ENCODE data around the gene ELF2. TPM values are rescaled to one million over a fixed set of nuclear protein-coding genes. Genes with fewer than 3 reads are reported as not detected.

The ELF2 gene
- total RNA-seq, 1 experiment from 2014 or later = 44.6 TPM

GRCh38 chr4:139210486-139210885, 33.5 kb upstream of the ELF2 start:
- POLR2A ChIA-PET = no interaction called here
- H3K27ac Mint-ChIP-seq = no peak overlapping the region
- ATAC-seq (no peak), DNase-seq (ENCODE audit: low spot score) (no peak)
- H3K27me3 Mint-ChIP-seq (ENCODE audit: low read depth) = no peaks in the 10 kb centered on the region; the same call in 1 of the 2 replicates
- H3K9me3 Mint-ChIP-seq = peaks cover 4% of the 10 kb centered on the region; the same call in 1 of the 2 replicates
- TF ChIP-seq ZSCAN18 (CRISPR knock-in tag; IDR thresholded peaks at IDR 0.05) = no peak
- TF ChIP-seq STAT6 (CRISPR knock-in tag; conservative IDR thresholded peaks at IDR 0.05; ENCODE audit: low read depth) = no peak
- no peak for TF ChIP-seq AFF4 (CRISPR knock-in tag; IDR thresholded peaks at IDR 0.05; ENCODE audit: borderline replicate concordance)
- TF ChIP-seq ZNF281 (CRISPR knock-in tag; IDR thresholded peaks at IDR 0.05) = no peak
- TF ChIP-seq SOX15 (CRISPR knock-in tag; IDR thresholded peaks at IDR 0.05) = no peak
- TF ChIP-seq ZNF219 (CRISPR knock-in tag; IDR thresholded peaks at IDR 0.05; ENCODE audit: borderline replicate concordance) = no peak
- H3K4me1 Mint-ChIP-seq = peaks cover 24% of the 10 kb centered on the region
- no peak overlapping the region for H3K4me3 Mint-ChIP-seq
- no peaks in the 10 kb centered on the region for H3K36me3 Mint-ChIP-seq
- CTCF ChIA-PET = no interaction called here

GRCh38 chr4:139209470-139210063, 32.5 kb upstream of the ELF2 start:
- Mint-ChIP-seq H3K4me3 (no peak overlapping the region), H3K27me3 (ENCODE audit: low read depth) (no peaks in the 10 kb centered on the region), H3K4me1 (peaks cover 24% of the 10 kb centered on the region), H3K9me3 (peaks cover 4% of the 10 kb centered on the region; the same call in 1 of the 2 replicates), H3K27ac (no peak overlapping the region), H3K36me3 (no peaks in the 10 kb centered on the region)
- DNase-seq (ENCODE audit: low spot score) = no peak
- no peak for ATAC-seq
- CTCF ChIA-PET = no interaction called here
- POLR2A ChIA-PET = no interaction called here
- TF ChIP-seq ZNF532 (CRISPR knock-in tag; IDR thresholded peaks at IDR 0.05; ENCODE audit: borderline replicate concordance) (no peak), TEAD1 (CRISPR knock-in tag; IDR thresholded peaks at IDR 0.05) (no peak), CBFB (CRISPR knock-in tag; IDR thresholded peaks at IDR 0.05; ENCODE audit: low read depth) (no peak), FOXP1 (CRISPR knock-in tag; IDR thresholded peaks at IDR 0.05; ENCODE audit: borderline replicate concordance) (no peak), ZNF671 (CRISPR knock-in tag; IDR thresholded peaks at IDR 0.05) (no peak), ZNF425 (CRISPR knock-in tag; conservative IDR thresholded peaks at IDR 0.05) (no peak), ZNF121 (CRISPR knock-in tag; IDR thresholded peaks at IDR 0.05) (no peak), CREB1 (CRISPR knock-in tag; IDR thresholded peaks at IDR 0.05) (no peak), ZNF232 (CRISPR knock-in tag; IDR thresholded peaks at IDR 0.05) (no peak), MXD4 (CRISPR knock-in tag; IDR thresholded peaks at IDR 0.05; ENCODE audit: borderline replicate concordance) (no peak), JAZF1 (CRISPR knock-in tag; IDR thresholded peaks at IDR 0.05) (no peak)

All from WTC11 (cell line).